ENCODE results near the gene SMYD3. TPM values are rescaled to one million over a fixed set of nuclear protein-coding genes. Genes with fewer than 3 reads are reported as not detected.

The SMYD3 gene
- total and polyA plus RNA-seq, 2 donors (not counting 3 experiments of a cell fraction or from before 2014, with no cell fraction given), result 16.0 to 32.1 TPM

GRCh38 chr1:245968775-245969174, 538.3 kb downstream of the SMYD3 start:
- H3K27me3 ChIP-seq (ENCODE audit: control insufficient read depth in 2 of 2, insufficient read depth in 2 of 2, low read length in 2 of 2), result no peaks in the 10 kb centered on the region
- no peak overlapping the region for H2AFZ ChIP-seq (ENCODE audit: low read depth, low read length)
- TF ChIP-seq POLR2AphosphoS5 (IDR thresholded peaks at IDR 0.05; ENCODE audit: insufficient read depth, low read depth, low read length), result no peak
- no peak for TF ChIP-seq GATA2 (IDR thresholded peaks at IDR 0.05; ENCODE audit: insufficient read depth, insufficient read length, low read depth, low read length)
- TF ChIP-seq EZH2 (IDR thresholded peaks at IDR 0.05; ENCODE audit: borderline replicate concordance, low read depth, low read length, severe bottlenecking), result no peak
- no peak for TF ChIP-seq CTCF (IDR thresholded peaks at IDR 0.05; ENCODE audit: extremely low read depth in 1 of 2, insufficient read depth in 1 of 2, low read depth in 1 of 2, low read length in 2 of 2)
- TF ChIP-seq MAX (IDR thresholded peaks at IDR 0.05; ENCODE audit: insufficient read depth, insufficient read length), result no peak
- no peak for TF ChIP-seq JUN (IDR thresholded peaks at IDR 0.05; ENCODE audit: borderline replicate concordance, insufficient read depth, insufficient read length, low read depth)
- TF ChIP-seq POLR2A (IDR thresholded peaks at IDR 0.05; ENCODE audit: low read depth, low read length), result no peak
- no peak for TF ChIP-seq MYC (IDR thresholded peaks at IDR 0.05; ENCODE audit: low read depth, low read length)
- no peak for TF ChIP-seq FOS (IDR thresholded peaks at IDR 0.05; ENCODE audit: borderline replicate concordance, insufficient read depth, low read length)
- intact Hi-C loops (cut with micrococcal nuclease) (no loop called here), dilution Hi-C loops (cut with MboI; ENCODE audit: extremely low pct_ligation_motif_present, low sequenced_read_pairs) (no loop called here)
- no peak overlapping the region for H3K9ac ChIP-seq (replicated peaks; ENCODE audit: extremely low read depth, insufficient read depth, low read length)
- no peak overlapping the region for H3K4me2 ChIP-seq (ENCODE audit: insufficient read depth, low read length)
- no peaks in the 10 kb centered on the region for H4K20me1 ChIP-seq (replicated peaks; ENCODE audit: control insufficient read depth, extremely low read depth, insufficient read depth, low read length)
- no TSS peak for BruUV-seq (replicated peaks)
- no peaks in the 10 kb centered on the region for H3K4me1 ChIP-seq (ENCODE audit: control insufficient read depth, extremely low read depth, insufficient read depth, low read length)
- no peak for DNase-seq (ENCODE audit: low read depth, low spot score)
- H3K36me3 ChIP-seq (ENCODE audit: control insufficient read depth in 2 of 2, extremely low read depth in 1 of 2, insufficient read depth in 2 of 2, low read length in 2 of 2), result no peaks in the 10 kb centered on the region
- H3K27ac ChIP-seq (ENCODE audit: insufficient read depth, low read depth, low read length), result no peak overlapping the region
- POLR2A ChIA-PET, result no interaction called here
- no peaks in the 10 kb centered on the region for H3K9me3 ChIP-seq (replicated peaks; ENCODE audit: control insufficient read depth, insufficient read depth, low read length)
- CTCF ChIA-PET, result interaction anchor here (1.3 kb wide), 1 partner anchor 11 kb away, joined by 5 read pairs; no protein-coding TSS in a partner anchor
- no peak overlapping the region for H3K4me3 ChIP-seq (replicated peaks in 1 of 3; ENCODE audit: insufficient read depth in 1 of 3, low read depth in 1 of 3, low read length in 3 of 3)
- H3K9me1 ChIP-seq (replicated peaks; ENCODE audit: control insufficient read depth, extremely low read depth, insufficient read depth, low read length), result no peaks in the 10 kb centered on the region
- H3K79me2 ChIP-seq (ENCODE audit: control insufficient read depth, insufficient read depth, low read length), result no peaks in the 10 kb centered on the region
- FAIRE-seq, result no peak
